ENCODE data around the gene AKNA.

AKNA gene

GRCh38 chr9:114314881-114315722, 72.7 kb downstream of the AKNA start:
- Histone ChIP-seq H3K36me3 (replicated peaks; ENCODE audit: insufficient read depth, low read length) (no peaks in the 10 kb centered on the region), H3K9me2 (replicated peaks; ENCODE audit: insufficient read depth, low read length) (no peaks in the 10 kb centered on the region), H3K4me1 (ENCODE audit: low read length) (0 out of 2 replicates have a peak, but pooled peaks cover 3% of the 10 kb centered on the region), H3K27ac (ENCODE audit: low read length) (no peak overlapping the region), H2AFZ (ENCODE audit: low read length) (no peak overlapping the region), H3K27me3 (replicated peaks; ENCODE audit: insufficient read depth, low read length) (no peaks in the 10 kb centered on the region), H3K4me3 (ENCODE audit: low read length) (no peak overlapping the region), H3K9ac (ENCODE audit: low read length) (no peak overlapping the region), H4K20me1 (ENCODE audit: insufficient read depth, low read length) (no peaks in the 10 kb centered on the region), H3K79me2 (ENCODE audit: low read length) (no peaks in the 10 kb centered on the region), H3K9me3 (replicated peaks; ENCODE audit: insufficient read depth, low read length) (no peaks in the 10 kb centered on the region), H3K4me2 (ENCODE audit: low read depth, low read length) (no peak overlapping the region), H3F3A (ENCODE audit: insufficient read depth, low read length) (no peaks in the 10 kb centered on the region)
- TF ChIP-seq EZH2phosphoT487 (IDR thresholded peaks at IDR 0.05; ENCODE audit: low read length) (no peak), CTCF (IDR thresholded peaks at IDR 0.05; ENCODE audit: low read length) (no peak), EZH2 (optimal IDR thresholded peaks at IDR 0.05; ENCODE audit: low read depth, low read length) (no peak)
- DNase-seq, result no peak

DNA sequence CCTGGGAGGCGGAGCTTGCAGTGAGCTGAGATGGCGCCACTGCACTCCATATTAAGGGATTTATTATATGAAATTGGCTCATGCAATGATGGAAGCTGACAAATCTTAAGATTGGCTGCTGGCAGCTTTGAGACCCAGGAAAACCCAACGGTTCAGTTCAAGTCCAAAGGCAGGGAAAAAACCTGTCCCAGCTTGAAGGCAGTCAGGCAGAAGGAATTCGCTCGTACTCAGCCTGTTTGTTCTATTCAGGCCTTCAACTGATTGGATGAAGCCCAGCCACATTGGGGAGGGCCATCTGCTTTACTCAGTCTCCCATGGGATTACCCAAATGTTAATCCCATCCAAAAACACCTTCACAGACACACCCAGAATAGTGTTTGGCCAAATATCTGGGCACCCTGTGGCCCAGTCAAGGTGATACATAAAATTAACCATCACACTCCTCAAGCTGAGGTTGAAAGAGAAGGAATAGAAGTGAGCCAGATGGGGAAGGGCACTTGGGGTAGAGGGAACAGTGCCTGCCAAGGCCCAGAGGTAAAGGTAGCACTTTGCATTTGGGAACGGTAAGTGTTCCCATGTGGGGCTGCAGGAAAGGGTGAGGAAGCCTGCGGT, 73.4 kb downstream of the AKNA start:
- no peak overlapping the region for H2AFZ ChIP-seq (ENCODE audit: low read length)
- H3K9ac ChIP-seq (ENCODE audit: low read length), result no peak overlapping the region
- no peaks in the 10 kb centered on the region for H3K36me3 ChIP-seq (replicated peaks; ENCODE audit: insufficient read depth, low read length)
- no peak overlapping the region for H3K4me2 ChIP-seq (ENCODE audit: low read depth, low read length)
- no peaks in the 10 kb centered on the region for H3K9me3 ChIP-seq (replicated peaks; ENCODE audit: insufficient read depth, low read length)
- no peaks in the 10 kb centered on the region for H3K9me2 ChIP-seq (replicated peaks; ENCODE audit: insufficient read depth, low read length)
- DNase-seq, result no peak
- H3K4me3 ChIP-seq (ENCODE audit: low read length), result no peak overlapping the region
- H4K20me1 ChIP-seq (ENCODE audit: insufficient read depth, low read length), result no peaks in the 10 kb centered on the region
- TF ChIP-seq CTCF (IDR thresholded peaks at IDR 0.05; ENCODE audit: low read length) (no peak), EZH2 (optimal IDR thresholded peaks at IDR 0.05; ENCODE audit: low read depth, low read length) (no peak), EZH2phosphoT487 (IDR thresholded peaks at IDR 0.05; ENCODE audit: low read length) (no peak)
- H3K27ac ChIP-seq (ENCODE audit: low read length), result no peak overlapping the region
- no peaks in the 10 kb centered on the region for H3K79me2 ChIP-seq (ENCODE audit: low read length)
- no peaks in the 10 kb centered on the region for H3F3A ChIP-seq (ENCODE audit: insufficient read depth, low read length)
- 0 out of 2 replicates have a peak, but pooled peaks cover 3% of the 10 kb centered on the region for H3K4me1 ChIP-seq (ENCODE audit: low read length)
- no peaks in the 10 kb centered on the region for H3K27me3 ChIP-seq (replicated peaks; ENCODE audit: insufficient read depth, low read length)

DNA sequence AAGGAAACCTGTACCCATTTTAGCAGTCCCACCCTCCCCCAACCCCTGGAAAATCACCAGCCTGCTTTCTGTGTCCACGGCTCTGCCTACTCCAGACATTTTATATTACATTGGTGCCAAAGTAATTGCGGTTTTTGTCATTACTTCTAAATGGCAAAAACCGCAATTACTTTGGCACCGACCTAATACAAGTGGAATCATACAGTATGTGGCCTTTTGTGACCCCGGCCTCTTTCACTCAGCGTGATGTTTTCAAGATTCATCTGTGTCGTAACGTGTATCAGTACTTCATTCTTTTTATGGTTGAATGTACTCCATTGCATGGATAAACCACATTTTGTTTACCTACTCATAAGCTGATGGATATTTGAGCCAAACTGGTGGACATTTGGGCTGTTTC, 74.6 kb downstream of the AKNA start:
- Histone ChIP-seq H4K20me1 (ENCODE audit: insufficient read depth, low read length) (no peaks in the 10 kb centered on the region), H3K9ac (ENCODE audit: low read length) (no peak overlapping the region), H3K27me3 (replicated peaks; ENCODE audit: insufficient read depth, low read length) (no peaks in the 10 kb centered on the region), H3K79me2 (ENCODE audit: low read length) (no peaks in the 10 kb centered on the region), H3K9me3 (replicated peaks; ENCODE audit: insufficient read depth, low read length) (no peaks in the 10 kb centered on the region), H3K4me1 (ENCODE audit: low read length) (0 out of 2 replicates have a peak, but pooled peaks cover 3% of the 10 kb centered on the region), H3F3A (ENCODE audit: insufficient read depth, low read length) (no peaks in the 10 kb centered on the region), H3K4me3 (ENCODE audit: low read length) (no peak overlapping the region), H3K9me2 (replicated peaks; ENCODE audit: insufficient read depth, low read length) (no peaks in the 10 kb centered on the region), H3K36me3 (replicated peaks; ENCODE audit: insufficient read depth, low read length) (no peaks in the 10 kb centered on the region), H3K27ac (ENCODE audit: low read length) (no peak overlapping the region), H2AFZ (ENCODE audit: low read length) (no peak overlapping the region), H3K4me2 (ENCODE audit: low read depth, low read length) (no peak overlapping the region)
- TF ChIP-seq EZH2phosphoT487 (IDR thresholded peaks at IDR 0.05; ENCODE audit: low read length) (no peak), CTCF (IDR thresholded peaks at IDR 0.05; ENCODE audit: low read length) (no peak), EZH2 (optimal IDR thresholded peaks at IDR 0.05; ENCODE audit: low read depth, low read length) (no peak)
- no peak for DNase-seq
